Lung (tissue), 16 donors: ENCODE results near the gene TRIM54. TPM values are rescaled to one million over a fixed set of nuclear protein-coding genes. Genes with fewer than 3 reads are reported as not detected.
A peak's percentile ranks its signal among the peaks of the same experiment; 100 is the strongest.

Source experiments
- ATAC-seq: fragments of 200-7000 bp; cut with Tn5 transposase; one replicate; pipeline ENCODE4 v1.9.1; 2020; ENCODE audit warnings: moderate number of reproducible peaks; ENCODE audit not compliant: insufficient read depth, low FRiP score
- DNase-seq, 3 donors: peaks; one replicate each; pipeline ENCODE4 v3.0.0-alpha.2; 2013 to 2017
- H3K27ac ChIP-seq, 2 donors: one replicate each; pipeline ENCODE4 v1.5.1; 2013; ENCODE audit warnings: mild to moderate bottlenecking in 2 of 2, moderate library complexity in 2 of 2, control low read depth in 1 of 2, inconsistent platforms in 1 of 2, low read depth in 1 of 2, low read length in 1 of 2
- H3K27me3 ChIP-seq, 3 donors: one replicate each; pipeline ENCODE4 v1.5.1; 2013; ENCODE audit warnings: low read length in 2 of 3; ENCODE audit not compliant: control insufficient read depth in 3 of 3, insufficient read depth in 3 of 3
- H3K36me3 ChIP-seq, 4 donors: one replicate each; pipeline ENCODE4 v1.5.1; 2013; ENCODE audit warnings: low read length in 4 of 4, mild to moderate bottlenecking in 1 of 4, moderate library complexity in 1 of 4; ENCODE audit not compliant: control insufficient read depth in 4 of 4, insufficient read depth in 4 of 4
- H3K4me1 ChIP-seq, 5 donors: one replicate each; pipeline ENCODE4 v1.5.1; 2013; ENCODE audit warnings: low read length in 5 of 5, mild to moderate bottlenecking in 2 of 5, moderate library complexity in 1 of 5; ENCODE audit not compliant: control insufficient read depth in 5 of 5, insufficient read depth in 5 of 5
- H3K4me3 ChIP-seq: one replicate; pipeline ENCODE4 v1.5.1; 2013; ENCODE audit warnings: mild to moderate bottlenecking, control low read depth, moderate library complexity
- H3K9ac ChIP-seq, 2 donors: one replicate each; pipeline ENCODE4 v1.5.1; 2013; ENCODE audit warnings: low read length in 2 of 2, control low read depth in 1 of 2; ENCODE audit not compliant: insufficient read depth in 1 of 2
- H3K9me3 ChIP-seq, 4 donors: one replicate each; pipeline ENCODE4 v1.5.1; 2013; ENCODE audit warnings: low read length in 3 of 4, mild to moderate bottlenecking in 1 of 4, moderate library complexity in 1 of 4; ENCODE audit not compliant: control insufficient read depth in 4 of 4, insufficient read depth in 3 of 4
- WGBS, 2 donors: extraction: QIAGEN DNeasy Blood & Tissue Kit; methylation state at CpG; one replicate each; pipeline ENCODE4 v1.1.7; 2013; 5-methylcytosine and 5-hydroxymethylcytosine counted together
- long read RNA-seq, 5 donors: transcript quantifications; one replicate each; lab custom pipeline, GENCODE V29; 2026
- polyA plus RNA-seq, 2 donors: library from polyadenylated mRNA; stranded (reverse); fragments of 200-250 nt; gene quantifications; one replicate each; pipeline ENCODE4 v1.2.1, GENCODE V29; 2013
- total RNA-seq, 2 donors: library from RNA; depleted of rRNA in 1 of 2; stranded (reverse); fragments of >200 nt in 1 of 2; gene quantifications; one replicate each; pipeline ENCODE4 v1.2.1, GENCODE V29; 2014 to 2021
- TF ChIP-seq, protein P1 (sequence below): IDR thresholded peaks from 2 replicates; pipeline ENCODE4 v1.5.1; 2012; ENCODE audit warnings: mild to moderate bottlenecking; ENCODE audit errors: control extremely low read depth, extremely low read depth
- donor health status: control.
- donor health status: control.
- donor health status: Bipolar disorder and iron deficiency.
- donor health status: healthy.
- donor health status: DM: yes; HTN: yes; CAD: no.

TRIM54 gene, protein sequence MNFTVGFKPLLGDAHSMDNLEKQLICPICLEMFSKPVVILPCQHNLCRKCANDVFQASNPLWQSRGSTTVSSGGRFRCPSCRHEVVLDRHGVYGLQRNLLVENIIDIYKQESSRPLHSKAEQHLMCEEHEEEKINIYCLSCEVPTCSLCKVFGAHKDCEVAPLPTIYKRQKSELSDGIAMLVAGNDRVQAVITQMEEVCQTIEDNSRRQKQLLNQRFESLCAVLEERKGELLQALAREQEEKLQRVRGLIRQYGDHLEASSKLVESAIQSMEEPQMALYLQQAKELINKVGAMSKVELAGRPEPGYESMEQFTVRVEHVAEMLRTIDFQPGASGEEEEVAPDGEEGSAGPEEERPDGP
- total RNA-seq (under 1 TPM; 0.09 to 0.48 TPM), polyA plus RNA-seq (under 1 TPM; 0.10 to 0.16 TPM)
- long read RNA-seq, donor 1 = 0 reads
- long read RNA-seq, donor 2 = 0 reads
- long read RNA-seq, donor 3 = 0 reads
- long read RNA-seq, donor 4 = 0 reads
- long read RNA-seq, donor 5, partial matches to known transcripts = 95 of 101 reads
- long read RNA-seq, donor 5, other reads (novel, unspliced or antisense) = 6 of 101 reads

DNA sequence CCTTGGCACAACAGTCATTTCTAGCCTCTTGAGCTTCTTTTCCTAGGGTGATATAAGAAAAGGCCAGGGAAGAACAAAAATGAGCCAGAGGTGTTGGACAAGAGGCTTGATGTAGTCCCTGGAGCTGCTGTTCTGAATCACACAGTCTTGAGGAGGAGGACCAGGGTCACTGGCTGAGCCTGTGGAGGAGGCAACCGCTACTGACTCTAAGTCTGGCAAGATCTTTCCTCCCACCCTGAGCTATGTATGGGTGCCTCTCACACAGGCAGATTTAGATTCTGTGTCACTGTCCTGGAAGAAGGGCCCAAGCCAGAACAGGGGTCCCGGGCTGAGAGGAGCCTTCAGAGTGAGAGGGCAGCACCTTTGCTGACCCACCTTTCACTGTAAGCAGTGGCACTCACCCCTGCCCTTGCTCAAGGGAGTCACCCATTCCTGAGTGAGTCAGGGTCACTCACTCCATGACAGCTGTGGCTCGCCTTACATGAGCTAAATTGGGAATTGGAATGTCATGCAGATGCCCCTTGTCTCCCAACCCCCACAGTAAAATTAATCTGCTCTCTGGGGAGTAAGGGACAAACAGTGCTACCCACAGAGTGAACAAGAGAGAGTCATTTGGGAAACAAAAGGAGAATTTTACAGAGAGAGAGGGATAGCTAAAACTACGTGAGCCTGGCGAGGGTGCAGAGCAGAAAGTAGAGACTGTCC is at the start of gene TRIM54:
TRIM54 (plus strand) TSS at position 575 of the 705 bp plus-strand sequence. CDS start 303 bp downstream, outside the sequence.
- H3K4me3 ChIP-seq = no peak within 1 kb of the TSS
- H3K36me3 ChIP-seq = no peaks in the 10 kb centered on the region
- ATAC-seq = no peak
- H3K27me3 ChIP-seq = peaks cover 0 to 10% (median 10%) of the 10 kb centered on the region in 3 donors
- no peaks in the 10 kb centered on the region for H3K9me3 ChIP-seq
- DNase-seq = no peak
- TF ChIP-seq, protein P1, sequence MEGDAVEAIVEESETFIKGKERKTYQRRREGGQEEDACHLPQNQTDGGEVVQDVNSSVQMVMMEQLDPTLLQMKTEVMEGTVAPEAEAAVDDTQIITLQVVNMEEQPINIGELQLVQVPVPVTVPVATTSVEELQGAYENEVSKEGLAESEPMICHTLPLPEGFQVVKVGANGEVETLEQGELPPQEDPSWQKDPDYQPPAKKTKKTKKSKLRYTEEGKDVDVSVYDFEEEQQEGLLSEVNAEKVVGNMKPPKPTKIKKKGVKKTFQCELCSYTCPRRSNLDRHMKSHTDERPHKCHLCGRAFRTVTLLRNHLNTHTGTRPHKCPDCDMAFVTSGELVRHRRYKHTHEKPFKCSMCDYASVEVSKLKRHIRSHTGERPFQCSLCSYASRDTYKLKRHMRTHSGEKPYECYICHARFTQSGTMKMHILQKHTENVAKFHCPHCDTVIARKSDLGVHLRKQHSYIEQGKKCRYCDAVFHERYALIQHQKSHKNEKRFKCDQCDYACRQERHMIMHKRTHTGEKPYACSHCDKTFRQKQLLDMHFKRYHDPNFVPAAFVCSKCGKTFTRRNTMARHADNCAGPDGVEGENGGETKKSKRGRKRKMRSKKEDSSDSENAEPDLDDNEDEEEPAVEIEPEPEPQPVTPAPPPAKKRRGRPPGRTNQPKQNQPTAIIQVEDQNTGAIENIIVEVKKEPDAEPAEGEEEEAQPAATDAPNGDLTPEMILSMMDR = no peak
- WGBS, 2 donors = 76 to 88% methylated on average over 5 of the region's 5 CpGs
- H3K4me1 ChIP-seq = peaks cover 0 to 9% (median 0%) of the 10 kb centered on the region in 5 donors
- H3K27ac ChIP-seq = peak within 1 kb of the TSS in 1 of 2 donors; percentile 86
- no peak within 1 kb of the TSS for H3K9ac ChIP-seq

DNA sequence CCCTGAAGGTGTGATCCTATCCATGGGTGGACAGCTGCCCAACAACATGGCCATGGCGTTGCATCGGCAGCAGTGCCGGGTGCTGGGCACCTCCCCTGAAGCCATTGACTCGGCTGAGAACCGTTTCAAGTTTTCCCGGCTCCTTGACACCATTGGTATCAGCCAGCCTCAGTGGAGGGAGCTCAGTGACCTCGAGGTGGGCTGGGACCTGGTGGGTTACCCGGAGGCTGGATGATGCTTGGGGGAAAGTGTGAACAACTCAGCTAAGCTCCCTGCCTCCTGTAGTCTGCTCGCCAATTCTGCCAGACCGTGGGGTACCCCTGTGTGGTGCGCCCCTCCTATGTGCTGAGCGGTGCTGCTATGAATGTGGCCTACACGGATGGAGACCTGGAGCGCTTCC is 48.9 kb upstream of the TRIM54 start:
- no peaks in the 10 kb centered on the region for H3K27me3 ChIP-seq
- no peak overlapping the region for H3K4me3 ChIP-seq
- H3K36me3 ChIP-seq = peaks cover 40 to 71% (median 45%) of the 10 kb centered on the region in 4 donors
- no peak overlapping the region for H3K27ac ChIP-seq
- WGBS, 2 donors = 95 to 97% methylated on average over 14 of the region's 14 CpGs
- H3K9ac ChIP-seq = no peak overlapping the region
- no peaks in the 10 kb centered on the region for H3K4me1 ChIP-seq
- ATAC-seq (no peak), DNase-seq (no peak)
- TF ChIP-seq, protein P1 = no peak
- H3K9me3 ChIP-seq = no peaks in the 10 kb centered on the region

DNA sequence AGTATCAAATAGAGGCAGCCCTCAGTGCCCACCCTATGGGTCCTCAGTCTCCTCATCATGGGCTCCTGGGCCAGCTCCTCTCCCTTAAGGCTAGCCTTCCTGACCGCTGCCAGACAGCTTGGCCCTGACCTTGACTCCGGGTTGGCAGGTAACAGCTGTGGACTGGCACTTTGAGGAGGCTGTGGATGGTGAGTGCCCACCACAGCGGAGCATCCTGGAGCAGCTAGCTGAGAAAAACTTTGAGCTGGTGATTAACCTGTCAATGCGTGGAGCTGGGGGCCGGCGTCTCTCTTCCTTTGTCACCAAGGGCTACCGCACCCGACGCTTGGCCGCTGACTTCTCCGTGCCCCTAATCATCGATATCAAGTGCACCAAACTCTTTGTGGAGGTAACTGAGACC is 46.1 kb upstream of the TRIM54 start:
- WGBS, 2 donors = 96 to 97% methylated on average over 12 of the region's 12 CpGs
- Histone ChIP-seq H3K9me3 (no peaks in the 10 kb centered on the region), H3K27ac (no peak overlapping the region), H3K9ac (no peak overlapping the region), H3K4me1 (no peaks in the 10 kb centered on the region), H3K36me3 (peaks cover 44 to 86% (median 56%) of the 10 kb centered on the region in 4 donors), H3K27me3 (no peaks in the 10 kb centered on the region), H3K4me3 (no peak overlapping the region)
- TF ChIP-seq, protein P1 = no peak
- DNase-seq = no peak
- ATAC-seq = no peak
